SK-N-SH treated with all-trans-retinoic acid at 6 μM for 48 hours (cell line): ENCODE measurements around the gene MOCS1.

Experiments
- ATAC-seq: fragments of 200-7000 bp; cut with Tn5 transposase; 3 replicates; pipeline ENCODE4 v1.9.1; 2020; ENCODE audit warnings: mild to moderate bottlenecking, moderate library complexity
- ARNTL ChIP-seq: fragments of 450-650 bp; formaldehyde crosslinking; IDR thresholded peaks from 2 replicates; pipeline ENCODE4 v1.5.0; 2020; ENCODE audit warnings: low read depth, mild to moderate bottlenecking, moderate library complexity, borderline replicate concordance
- BACH2 ChIP-seq: fragments of 250-450 bp; sonication (Bioruptor Pico); IDR thresholded peaks from 2 replicates; pipeline ENCODE4 v1.9.0; 2021; ENCODE audit warnings: mild to moderate bottlenecking, borderline replicate concordance
- CSDC2 ChIP-seq: fragments of 250-450 bp; sonication (Bioruptor Pico); IDR thresholded peaks from 2 replicates; pipeline ENCODE4 v1.5.0; 2020; ENCODE audit warnings: mild to moderate bottlenecking, moderate library complexity
- ESRRG ChIP-seq: fragments of 250-450 bp; sonication (Bioruptor Pico); IDR thresholded peaks from 2 replicates; pipeline ENCODE4 v1.6.1; 2021; ENCODE audit warnings: mild to moderate bottlenecking
- GLIS3 ChIP-seq: fragments of 250-450 bp; sonication (Bioruptor Pico); IDR thresholded peaks from 2 replicates; pipeline ENCODE4 v1.5.0; 2020; ENCODE audit warnings: mild to moderate bottlenecking, moderate library complexity
- OSR1 ChIP-seq: fragments of 250-450 bp; sonication (Bioruptor Pico); IDR thresholded peaks from 2 replicates; pipeline ENCODE4 v1.8.0; 2022; ENCODE audit warnings: moderate library complexity, mild to moderate bottlenecking, inconsistent platforms
- PPARA ChIP-seq: fragments of 250-450 bp; sonication (Bioruptor Pico); IDR thresholded peaks from 2 replicates; pipeline ENCODE4 v1.5.0; 2020; ENCODE audit warnings: mild to moderate bottlenecking, borderline replicate concordance
- RARB ChIP-seq: fragments of 250-450 bp; sonication (Bioruptor Pico); IDR thresholded peaks from 2 replicates; pipeline ENCODE4 v1.8.0; 2021; ENCODE audit warnings: mild to moderate bottlenecking, moderate library complexity
- SNAI2 ChIP-seq: fragments of 250-450 bp; sonication (Bioruptor Pico); IDR thresholded peaks from 2 replicates; pipeline ENCODE4 v1.5.0; 2020; ENCODE audit warnings: mild to moderate bottlenecking, moderate library complexity
- TCF4 ChIP-seq: fragments of 250-450 bp; sonication (Bioruptor Pico); IDR thresholded peaks from 2 replicates; pipeline ENCODE4 v1.8.0; 2021; ENCODE audit warnings: mild to moderate bottlenecking, moderate library complexity, borderline replicate concordance
- ZC3H10 ChIP-seq: fragments of 250-450 bp; sonication (Bioruptor Pico); IDR thresholded peaks from 2 replicates; pipeline ENCODE4 v1.5.1; 2021; ENCODE audit warnings: mild to moderate bottlenecking, moderate library complexity
- ZFP3 ChIP-seq: fragments of 250-450 bp; sonication (Bioruptor Pico); IDR thresholded peaks from 2 replicates; pipeline ENCODE4 v1.5.0; 2020; ENCODE audit warnings: mild to moderate bottlenecking, moderate library complexity
- ZFP30 ChIP-seq: fragments of 450-650 bp; formaldehyde crosslinking; IDR thresholded peaks from 2 replicates; pipeline ENCODE4 v1.5.0; 2022; ENCODE audit warnings: mild to moderate bottlenecking, moderate library complexity
- ZNF565 ChIP-seq: fragments of 450-650 bp; formaldehyde crosslinking; conservative IDR thresholded peaks from 2 replicates; pipeline ENCODE4 v1.5.0; 2020; ENCODE audit warnings: low read depth, mild to moderate bottlenecking, moderate library complexity
- ZNF70 ChIP-seq: fragments of 450-650 bp; formaldehyde crosslinking; IDR thresholded peaks from 2 replicates; pipeline ENCODE4 v1.5.0; 2020; ENCODE audit warnings: mild to moderate bottlenecking, moderate library complexity
- ZNF8 ChIP-seq: fragments of 450-650 bp; formaldehyde crosslinking; IDR thresholded peaks from 2 replicates; pipeline ENCODE4 v1.5.0; 2020; ENCODE audit warnings: mild to moderate bottlenecking, moderate library complexity
- TF ChIP-seq, protein P1 (sequence below): fragments of 250-450 bp; sonication (Bioruptor Pico); IDR thresholded peaks from 2 replicates; pipeline ENCODE4 v1.8.0; 2021; ENCODE audit warnings: low read depth, mild to moderate bottlenecking, moderate library complexity, borderline replicate concordance
- TF ChIP-seq, protein P2 (sequence below): fragments of 250-450 bp; sonication (Bioruptor Pico); IDR thresholded peaks from 2 replicates; pipeline ENCODE4 v1.5.1; 2020; ENCODE audit warnings: low read depth, mild to moderate bottlenecking, moderate library complexity
- TF ChIP-seq, protein P3 (sequence below): fragments of 250-450 bp; sonication (Bioruptor Pico); IDR thresholded peaks from 2 replicates; pipeline ENCODE4 v1.5.0; 2020; ENCODE audit warnings: mild to moderate bottlenecking, moderate library complexity
- TF ChIP-seq, protein P4 (sequence below): fragments of 250-450 bp; sonication (Bioruptor Pico); IDR thresholded peaks from 2 replicates; pipeline ENCODE4 v1.8.0; 2020; ENCODE audit warnings: mild to moderate bottlenecking, moderate library complexity, borderline replicate concordance
- TF ChIP-seq, protein P5 (sequence below): fragments of 250-450 bp; sonication (Bioruptor Pico); IDR thresholded peaks from 2 replicates; pipeline ENCODE4 v1.5.1; 2021; ENCODE audit warnings: mild to moderate bottlenecking, moderate library complexity

Gene MOCS1

DNA sequence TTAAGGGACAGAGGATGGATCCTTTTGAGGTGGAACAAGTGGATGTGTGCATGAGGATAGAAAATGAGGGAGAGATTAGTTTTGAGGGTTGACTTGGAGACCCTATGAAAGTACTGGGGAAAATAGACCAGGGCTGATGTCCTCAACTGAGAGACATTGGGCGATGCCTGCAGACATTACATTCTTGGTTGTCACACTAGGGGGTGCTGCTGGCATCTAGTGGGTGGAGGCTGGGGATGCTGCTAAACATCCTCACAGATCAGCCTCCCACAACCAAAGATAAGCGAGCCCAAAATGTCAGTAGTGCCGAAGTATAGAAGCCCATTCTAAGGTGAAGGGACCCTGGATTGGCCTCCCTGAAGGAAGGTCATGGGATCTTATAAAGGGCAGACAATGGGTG is 63.3 kb downstream of the MOCS1 start:
- TF ChIP-seq, protein P1, sequence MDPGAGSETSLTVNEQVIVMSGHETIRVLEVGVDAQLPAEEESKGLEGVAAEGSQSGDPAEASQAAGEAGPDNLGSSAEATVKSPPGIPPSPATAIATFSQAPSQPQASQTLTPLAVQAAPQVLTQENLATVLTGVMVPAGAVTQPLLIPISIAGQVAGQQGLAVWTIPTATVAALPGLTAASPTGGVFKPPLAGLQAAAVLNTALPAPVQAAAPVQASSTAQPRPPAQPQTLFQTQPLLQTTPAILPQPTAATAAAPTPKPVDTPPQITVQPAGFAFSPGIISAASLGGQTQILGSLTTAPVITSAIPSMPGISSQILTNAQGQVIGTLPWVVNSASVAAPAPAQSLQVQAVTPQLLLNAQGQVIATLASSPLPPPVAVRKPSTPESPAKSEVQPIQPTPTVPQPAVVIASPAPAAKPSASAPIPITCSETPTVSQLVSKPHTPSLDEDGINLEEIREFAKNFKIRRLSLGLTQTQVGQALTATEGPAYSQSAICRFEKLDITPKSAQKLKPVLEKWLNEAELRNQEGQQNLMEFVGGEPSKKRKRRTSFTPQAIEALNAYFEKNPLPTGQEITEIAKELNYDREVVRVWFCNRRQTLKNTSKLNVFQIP = no peak
- TF ChIP-seq TCF4 (CRISPR knock-in tag) (no peak), ZC3H10 (no peak), BACH2 (CRISPR knock-in tag) (no peak), ZNF8 (CRISPR knock-in tag) (no peak), PPARA (CRISPR knock-in tag) (no peak), ESRRG (CRISPR knock-in tag) (no peak), OSR1 (CRISPR knock-in tag) (no peak), ARNTL (CRISPR knock-in tag) (no peak), CSDC2 (no peak), ZNF565 (no peak), ZNF70 (CRISPR knock-in tag) (no peak), ZFP30 (CRISPR knock-in tag) (no peak), ZFP3 (CRISPR knock-in tag) (no peak), RARB (CRISPR knock-in tag) (no peak), GLIS3 (CRISPR knock-in tag) (no peak)
- TF ChIP-seq, protein P2, sequence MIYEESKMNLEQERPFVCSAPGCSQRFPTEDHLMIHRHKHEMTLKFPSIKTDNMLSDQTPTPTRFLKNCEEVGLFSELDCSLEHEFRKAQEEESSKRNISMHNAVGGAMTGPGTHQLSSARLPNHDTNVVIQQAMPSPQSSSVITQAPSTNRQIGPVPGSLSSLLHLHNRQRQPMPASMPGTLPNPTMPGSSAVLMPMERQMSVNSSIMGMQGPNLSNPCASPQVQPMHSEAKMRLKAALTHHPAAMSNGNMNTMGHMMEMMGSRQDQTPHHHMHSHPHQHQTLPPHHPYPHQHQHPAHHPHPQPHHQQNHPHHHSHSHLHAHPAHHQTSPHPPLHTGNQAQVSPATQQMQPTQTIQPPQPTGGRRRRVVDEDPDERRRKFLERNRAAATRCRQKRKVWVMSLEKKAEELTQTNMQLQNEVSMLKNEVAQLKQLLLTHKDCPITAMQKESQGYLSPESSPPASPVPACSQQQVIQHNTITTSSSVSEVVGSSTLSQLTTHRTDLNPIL (CRISPR knock-in tag) = no peak
- TF ChIP-seq, protein P3, sequence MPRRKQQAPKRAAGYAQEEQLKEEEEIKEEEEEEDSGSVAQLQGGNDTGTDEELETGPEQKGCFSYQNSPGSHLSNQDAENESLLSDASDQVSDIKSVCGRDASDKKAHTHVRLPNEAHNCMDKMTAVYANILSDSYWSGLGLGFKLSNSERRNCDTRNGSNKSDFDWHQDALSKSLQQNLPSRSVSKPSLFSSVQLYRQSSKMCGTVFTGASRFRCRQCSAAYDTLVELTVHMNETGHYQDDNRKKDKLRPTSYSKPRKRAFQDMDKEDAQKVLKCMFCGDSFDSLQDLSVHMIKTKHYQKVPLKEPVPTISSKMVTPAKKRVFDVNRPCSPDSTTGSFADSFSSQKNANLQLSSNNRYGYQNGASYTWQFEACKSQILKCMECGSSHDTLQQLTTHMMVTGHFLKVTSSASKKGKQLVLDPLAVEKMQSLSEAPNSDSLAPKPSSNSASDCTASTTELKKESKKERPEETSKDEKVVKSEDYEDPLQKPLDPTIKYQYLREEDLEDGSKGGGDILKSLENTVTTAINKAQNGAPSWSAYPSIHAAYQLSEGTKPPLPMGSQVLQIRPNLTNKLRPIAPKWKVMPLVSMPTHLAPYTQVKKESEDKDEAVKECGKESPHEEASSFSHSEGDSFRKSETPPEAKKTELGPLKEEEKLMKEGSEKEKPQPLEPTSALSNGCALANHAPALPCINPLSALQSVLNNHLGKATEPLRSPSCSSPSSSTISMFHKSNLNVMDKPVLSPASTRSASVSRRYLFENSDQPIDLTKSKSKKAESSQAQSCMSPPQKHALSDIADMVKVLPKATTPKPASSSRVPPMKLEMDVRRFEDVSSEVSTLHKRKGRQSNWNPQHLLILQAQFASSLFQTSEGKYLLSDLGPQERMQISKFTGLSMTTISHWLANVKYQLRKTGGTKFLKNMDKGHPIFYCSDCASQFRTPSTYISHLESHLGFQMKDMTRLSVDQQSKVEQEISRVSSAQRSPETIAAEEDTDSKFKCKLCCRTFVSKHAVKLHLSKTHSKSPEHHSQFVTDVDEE = no peak
- TF ChIP-seq, protein P4, sequence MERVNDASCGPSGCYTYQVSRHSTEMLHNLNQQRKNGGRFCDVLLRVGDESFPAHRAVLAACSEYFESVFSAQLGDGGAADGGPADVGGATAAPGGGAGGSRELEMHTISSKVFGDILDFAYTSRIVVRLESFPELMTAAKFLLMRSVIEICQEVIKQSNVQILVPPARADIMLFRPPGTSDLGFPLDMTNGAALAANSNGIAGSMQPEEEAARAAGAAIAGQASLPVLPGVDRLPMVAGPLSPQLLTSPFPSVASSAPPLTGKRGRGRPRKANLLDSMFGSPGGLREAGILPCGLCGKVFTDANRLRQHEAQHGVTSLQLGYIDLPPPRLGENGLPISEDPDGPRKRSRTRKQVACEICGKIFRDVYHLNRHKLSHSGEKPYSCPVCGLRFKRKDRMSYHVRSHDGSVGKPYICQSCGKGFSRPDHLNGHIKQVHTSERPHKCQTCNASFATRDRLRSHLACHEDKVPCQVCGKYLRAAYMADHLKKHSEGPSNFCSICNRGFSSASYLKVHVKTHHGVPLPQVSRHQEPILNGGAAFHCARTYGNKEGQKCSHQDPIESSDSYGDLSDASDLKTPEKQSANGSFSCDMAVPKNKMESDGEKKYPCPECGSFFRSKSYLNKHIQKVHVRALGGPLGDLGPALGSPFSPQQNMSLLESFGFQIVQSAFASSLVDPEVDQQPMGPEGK (CRISPR knock-in tag) = no peak
- TF ChIP-seq, protein P5, sequence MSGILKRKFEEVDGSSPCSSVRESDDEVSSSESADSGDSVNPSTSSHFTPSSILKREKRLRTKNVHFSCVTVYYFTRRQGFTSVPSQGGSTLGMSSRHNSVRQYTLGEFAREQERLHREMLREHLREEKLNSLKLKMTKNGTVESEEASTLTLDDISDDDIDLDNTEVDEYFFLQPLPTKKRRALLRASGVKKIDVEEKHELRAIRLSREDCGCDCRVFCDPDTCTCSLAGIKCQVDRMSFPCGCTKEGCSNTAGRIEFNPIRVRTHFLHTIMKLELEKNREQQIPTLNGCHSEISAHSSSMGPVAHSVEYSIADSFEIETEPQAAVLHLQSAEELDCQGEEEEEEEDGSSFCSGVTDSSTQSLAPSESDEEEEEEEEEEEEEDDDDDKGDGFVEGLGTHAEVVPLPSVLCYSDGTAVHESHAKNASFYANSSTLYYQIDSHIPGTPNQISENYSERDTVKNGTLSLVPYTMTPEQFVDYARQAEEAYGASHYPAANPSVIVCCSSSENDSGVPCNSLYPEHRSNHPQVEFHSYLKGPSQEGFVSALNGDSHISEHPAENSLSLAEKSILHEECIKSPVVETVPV = no peak
- no peak for ATAC-seq

DNA sequence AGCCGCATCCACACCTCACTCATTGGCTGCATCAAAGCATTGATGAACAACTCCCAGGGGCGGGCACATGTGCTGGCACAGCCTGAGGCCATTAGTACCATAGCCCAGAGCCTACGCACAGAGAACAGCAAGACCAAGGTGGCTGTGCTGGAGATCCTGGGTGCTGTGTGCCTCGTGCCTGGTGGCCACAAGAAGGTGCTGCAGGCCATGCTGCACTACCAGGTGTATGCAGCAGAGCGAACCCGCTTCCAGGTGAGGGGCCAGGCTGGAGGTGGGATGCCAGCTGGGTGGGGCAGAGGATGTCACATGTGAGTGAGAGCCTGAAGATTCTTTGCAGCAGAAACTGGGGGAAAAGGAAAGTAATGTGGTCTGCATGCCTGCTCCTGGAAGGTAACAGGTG is 66.7 kb downstream of the MOCS1 start:
- no peak for ATAC-seq
- TF ChIP-seq BACH2 (CRISPR knock-in tag) = no peak
- TF ChIP-seq ZC3H10 = no peak
- TF ChIP-seq TCF4 (CRISPR knock-in tag) = no peak
- no peak for TF ChIP-seq SNAI2 (CRISPR knock-in tag)
- TF ChIP-seq, protein P3 = no peak
